ENCODE results near the gene ABCB11.

ABCB11 gene

DNA sequence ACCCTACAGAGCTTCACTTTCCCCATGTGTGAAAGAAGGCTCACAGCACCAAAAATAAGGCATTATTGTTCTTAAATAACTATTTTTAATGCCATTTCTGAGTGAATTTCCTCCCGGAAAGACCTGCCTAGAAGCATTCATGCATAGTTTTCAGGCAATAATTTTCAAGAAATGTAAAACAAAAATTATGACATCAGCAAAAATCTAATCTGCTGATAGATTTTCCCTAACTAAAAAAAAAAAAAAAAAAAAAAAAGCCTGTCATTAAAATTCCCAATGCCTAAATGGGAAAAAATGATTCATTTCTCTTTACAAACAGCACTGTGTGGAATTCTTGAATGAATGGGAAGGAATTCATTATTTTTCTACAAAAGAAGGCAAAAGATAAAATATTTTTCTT, 35.4 kb downstream of the ABCB11 start:
- no CpG with 5 or more reads among the region's 1 CpG for WGBS (ENCODE audit: insufficient coverage, insufficient read length)
- Histone ChIP-seq H3K27me3 (ENCODE audit: control insufficient read depth, insufficient read depth, low read length) (no peaks in the 10 kb centered on the region), H3K4me3 (ENCODE audit: low read length) (no peak overlapping the region), H3K36me3 (ENCODE audit: control insufficient read depth, insufficient read depth, low read length) (no peaks in the 10 kb centered on the region), H3K9me3 (ENCODE audit: control insufficient read depth, insufficient read depth, low read length) (no peaks in the 10 kb centered on the region), H3K4me1 (ENCODE audit: control insufficient read depth, insufficient read depth, low read length) (no peaks in the 10 kb centered on the region), H3K27ac (ENCODE audit: low read length) (no peak overlapping the region)
- no peak for DNase-seq (ENCODE audit: low read depth, low spot score)

GRCh38 chr2:168993538-168993937, 37.6 kb downstream of the ABCB11 start:
- no peak overlapping the region for H3K4me3 ChIP-seq (ENCODE audit: low read length)
- H3K36me3 ChIP-seq (ENCODE audit: control insufficient read depth, insufficient read depth, low read length) = no peaks in the 10 kb centered on the region
- no peaks in the 10 kb centered on the region for H3K27me3 ChIP-seq (ENCODE audit: control insufficient read depth, insufficient read depth, low read length)
- no peak for DNase-seq (ENCODE audit: low read depth, low spot score)
- no peaks in the 10 kb centered on the region for H3K4me1 ChIP-seq (ENCODE audit: control insufficient read depth, insufficient read depth, low read length)
- no peaks in the 10 kb centered on the region for H3K9me3 ChIP-seq (ENCODE audit: control insufficient read depth, insufficient read depth, low read length)
- no peak overlapping the region for H3K27ac ChIP-seq (ENCODE audit: low read length)
- no CpG with 5 or more reads among the region's 3 CpGs for WGBS (ENCODE audit: insufficient coverage, insufficient read length)

DNA sequence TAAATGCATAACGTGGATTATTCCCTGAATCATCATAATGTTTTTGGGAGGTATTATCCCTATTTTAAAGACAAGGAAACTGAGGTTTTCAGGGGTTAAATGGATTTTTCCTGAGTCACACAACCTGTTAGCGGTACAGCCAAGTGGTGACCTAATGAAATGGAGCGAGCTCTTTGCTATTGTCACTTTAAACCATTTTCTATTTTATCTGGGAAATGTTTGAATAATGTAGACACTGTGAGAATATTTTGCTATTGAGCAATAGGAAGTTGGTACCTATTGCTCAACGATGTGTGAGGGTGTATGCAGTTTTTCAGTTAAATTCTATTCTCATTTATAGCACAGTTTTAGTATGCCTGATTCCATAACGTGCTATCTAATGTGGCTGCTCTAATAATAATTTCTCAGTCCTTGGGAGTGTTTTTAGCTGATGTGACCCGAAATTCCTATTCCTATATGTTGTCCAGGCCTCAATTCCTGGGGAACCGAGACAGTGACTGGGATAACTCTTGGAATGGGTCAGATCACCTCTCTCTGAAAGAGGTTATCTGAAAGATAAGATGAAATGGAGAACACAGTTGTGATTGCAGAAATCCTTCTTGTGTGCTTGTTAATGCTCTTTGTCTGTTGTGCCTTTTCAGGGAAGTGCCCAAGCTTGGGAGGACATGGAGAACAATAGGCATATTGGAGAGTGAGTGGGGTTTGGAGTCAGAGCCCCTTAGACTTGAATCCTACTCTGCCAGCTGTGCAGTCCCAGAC, 38.4 kb downstream of the ABCB11 start:
- no peaks in the 10 kb centered on the region for H3K36me3 ChIP-seq (ENCODE audit: control insufficient read depth, insufficient read depth, low read length)
- H3K27me3 ChIP-seq (ENCODE audit: control insufficient read depth, insufficient read depth, low read length) = no peaks in the 10 kb centered on the region
- no peak overlapping the region for H3K27ac ChIP-seq (ENCODE audit: low read length)
- WGBS (ENCODE audit: insufficient coverage, insufficient read length) = no CpG with 5 or more reads among the region's 7 CpGs
- H3K4me1 ChIP-seq (ENCODE audit: control insufficient read depth, insufficient read depth, low read length) = no peaks in the 10 kb centered on the region
- H3K4me3 ChIP-seq (ENCODE audit: low read length) = no peak overlapping the region
- no peak for DNase-seq (ENCODE audit: low read depth, low spot score)
- no peaks in the 10 kb centered on the region for H3K9me3 ChIP-seq (ENCODE audit: control insufficient read depth, insufficient read depth, low read length)

GRCh38 chr2:168992026-168992425, 39.1 kb downstream of the ABCB11 start:
- no CpG with 5 or more reads among the region's 3 CpGs for WGBS (ENCODE audit: insufficient coverage, insufficient read length)
- no peak overlapping the region for H3K27ac ChIP-seq (ENCODE audit: low read length)
- H3K4me3 ChIP-seq (ENCODE audit: low read length) = no peak overlapping the region
- no peak for DNase-seq (ENCODE audit: low read depth, low spot score)
- no peaks in the 10 kb centered on the region for H3K9me3 ChIP-seq (ENCODE audit: control insufficient read depth, insufficient read depth, low read length)
- no peaks in the 10 kb centered on the region for H3K36me3 ChIP-seq (ENCODE audit: control insufficient read depth, insufficient read depth, low read length)
- no peaks in the 10 kb centered on the region for H3K4me1 ChIP-seq (ENCODE audit: control insufficient read depth, insufficient read depth, low read length)
- no peaks in the 10 kb centered on the region for H3K27me3 ChIP-seq (ENCODE audit: control insufficient read depth, insufficient read depth, low read length)

- WGBS (ENCODE audit: insufficient coverage, insufficient read length) = no CpG with 5 or more reads among the region's 1 CpG
- Histone ChIP-seq H3K27ac (ENCODE audit: low read length) (no peak overlapping the region), H3K27me3 (ENCODE audit: control insufficient read depth, insufficient read depth, low read length) (no peaks in the 10 kb centered on the region), H3K4me3 (ENCODE audit: low read length) (no peak overlapping the region), H3K9me3 (ENCODE audit: control insufficient read depth, insufficient read depth, low read length) (no peaks in the 10 kb centered on the region), H3K4me1 (ENCODE audit: control insufficient read depth, insufficient read depth, low read length) (no peaks in the 10 kb centered on the region), H3K36me3 (ENCODE audit: control insufficient read depth, insufficient read depth, low read length) (no peaks in the 10 kb centered on the region)
- no peak for DNase-seq (ENCODE audit: low read depth, low spot score)
Observed at GRCh38 chr2:168988755-168989154, 42.4 kb downstream of the ABCB11 start.

GRCh38 chr2:168986398-168986943, 44.7 kb downstream of the ABCB11 start:
- Histone ChIP-seq H3K4me3 (ENCODE audit: low read length) (no peak overlapping the region), H3K36me3 (ENCODE audit: control insufficient read depth, insufficient read depth, low read length) (no peaks in the 10 kb centered on the region), H3K27ac (ENCODE audit: low read length) (no peak overlapping the region), H3K27me3 (ENCODE audit: control insufficient read depth, insufficient read depth, low read length) (no peaks in the 10 kb centered on the region), H3K9me3 (ENCODE audit: control insufficient read depth, insufficient read depth, low read length) (no peaks in the 10 kb centered on the region), H3K4me1 (ENCODE audit: control insufficient read depth, insufficient read depth, low read length) (no peaks in the 10 kb centered on the region)
- WGBS (ENCODE audit: insufficient coverage, insufficient read length) = no CpG with 5 or more reads among the region's 2 CpGs
- DNase-seq (ENCODE audit: low read depth, low spot score) = no peak

DNA sequence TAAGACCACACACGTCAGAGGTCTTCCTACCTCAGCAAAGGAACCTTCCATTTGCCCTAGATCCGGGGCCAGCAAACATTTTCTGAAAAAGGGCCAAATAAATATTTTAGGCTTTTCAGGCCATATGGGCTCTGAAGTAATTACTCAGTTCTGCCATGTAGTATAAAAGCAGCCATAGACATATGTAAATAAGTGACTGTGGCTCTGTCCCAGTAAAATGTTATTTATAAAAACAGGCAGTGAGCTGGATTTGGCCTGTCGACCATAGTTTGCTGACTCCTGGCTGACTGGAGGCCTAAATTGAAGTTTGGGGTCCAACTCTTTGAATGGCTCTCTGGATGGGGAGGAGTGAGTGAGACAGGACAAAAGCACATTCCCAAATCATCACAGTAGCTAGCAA, 49.5 kb downstream of the ABCB11 start:
- no peak for DNase-seq (ENCODE audit: low read depth, low spot score)
- no peaks in the 10 kb centered on the region for H3K27me3 ChIP-seq (ENCODE audit: control insufficient read depth, insufficient read depth, low read length)
- no peaks in the 10 kb centered on the region for H3K9me3 ChIP-seq (ENCODE audit: control insufficient read depth, insufficient read depth, low read length)
- H3K36me3 ChIP-seq (ENCODE audit: control insufficient read depth, insufficient read depth, low read length) = no peaks in the 10 kb centered on the region
- H3K27ac ChIP-seq (ENCODE audit: low read length) = no peak overlapping the region
- no peaks in the 10 kb centered on the region for H3K4me1 ChIP-seq (ENCODE audit: control insufficient read depth, insufficient read depth, low read length)
- WGBS (ENCODE audit: insufficient coverage, insufficient read length) = no CpG with 5 or more reads among the region's 3 CpGs
- H3K4me3 ChIP-seq (ENCODE audit: low read length) = no peak overlapping the region

DNA sequence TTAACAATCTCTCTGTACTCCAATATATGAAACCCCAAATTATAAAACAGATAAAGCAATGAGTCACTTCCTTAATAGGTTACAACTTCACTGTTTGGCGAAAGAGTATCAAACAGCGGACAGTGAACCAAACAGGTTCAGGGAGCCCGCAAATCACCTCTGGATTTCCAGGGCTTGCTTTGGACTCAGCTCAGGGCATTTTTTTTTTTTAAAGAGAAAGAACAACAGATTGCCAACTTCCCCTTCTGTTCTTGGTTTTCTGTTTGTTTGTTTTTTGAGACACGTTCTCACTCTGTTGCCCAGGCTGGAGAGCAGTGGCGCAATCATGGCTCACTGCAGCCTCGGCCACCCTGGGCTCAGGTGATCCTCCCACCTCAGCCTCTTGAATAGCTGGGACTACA, 52.7 kb downstream of the ABCB11 start:
- Histone ChIP-seq H3K4me1 (ENCODE audit: control insufficient read depth, insufficient read depth, low read length) (no peaks in the 10 kb centered on the region), H3K27ac (ENCODE audit: low read length) (no peak overlapping the region), H3K36me3 (ENCODE audit: control insufficient read depth, insufficient read depth, low read length) (no peaks in the 10 kb centered on the region), H3K9me3 (ENCODE audit: control insufficient read depth, insufficient read depth, low read length) (no peaks in the 10 kb centered on the region), H3K27me3 (ENCODE audit: control insufficient read depth, insufficient read depth, low read length) (no peaks in the 10 kb centered on the region), H3K4me3 (ENCODE audit: low read length) (no peak overlapping the region)
- WGBS (ENCODE audit: insufficient coverage, insufficient read length) = no CpG with 5 or more reads among the region's 6 CpGs
- no peak for DNase-seq (ENCODE audit: low read depth, low spot score)

DNA sequence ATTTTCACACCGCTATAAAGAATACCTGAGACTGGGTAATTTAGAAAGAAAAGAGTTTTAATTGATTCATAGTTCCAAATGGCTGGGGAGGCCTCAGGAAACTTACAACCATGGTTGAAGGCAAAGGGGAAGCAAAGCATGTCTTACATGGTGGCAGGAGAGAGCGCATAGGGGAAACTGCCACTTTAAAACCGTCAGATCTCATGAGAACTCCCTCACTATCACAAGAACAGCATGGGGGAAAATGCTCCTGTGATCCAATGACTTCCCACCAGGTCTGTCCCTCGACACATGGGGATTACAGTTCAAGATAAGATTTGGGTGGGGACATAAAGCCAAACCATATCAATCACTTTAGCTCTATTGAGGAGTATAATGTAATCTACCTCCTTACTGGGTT, 53.5 kb downstream of the ABCB11 start:
- no CpG with 5 or more reads among the region's 4 CpGs for WGBS (ENCODE audit: insufficient coverage, insufficient read length)
- Histone ChIP-seq H3K4me1 (ENCODE audit: control insufficient read depth, insufficient read depth, low read length) (no peaks in the 10 kb centered on the region), H3K27ac (ENCODE audit: low read length) (no peak overlapping the region)

DNA sequence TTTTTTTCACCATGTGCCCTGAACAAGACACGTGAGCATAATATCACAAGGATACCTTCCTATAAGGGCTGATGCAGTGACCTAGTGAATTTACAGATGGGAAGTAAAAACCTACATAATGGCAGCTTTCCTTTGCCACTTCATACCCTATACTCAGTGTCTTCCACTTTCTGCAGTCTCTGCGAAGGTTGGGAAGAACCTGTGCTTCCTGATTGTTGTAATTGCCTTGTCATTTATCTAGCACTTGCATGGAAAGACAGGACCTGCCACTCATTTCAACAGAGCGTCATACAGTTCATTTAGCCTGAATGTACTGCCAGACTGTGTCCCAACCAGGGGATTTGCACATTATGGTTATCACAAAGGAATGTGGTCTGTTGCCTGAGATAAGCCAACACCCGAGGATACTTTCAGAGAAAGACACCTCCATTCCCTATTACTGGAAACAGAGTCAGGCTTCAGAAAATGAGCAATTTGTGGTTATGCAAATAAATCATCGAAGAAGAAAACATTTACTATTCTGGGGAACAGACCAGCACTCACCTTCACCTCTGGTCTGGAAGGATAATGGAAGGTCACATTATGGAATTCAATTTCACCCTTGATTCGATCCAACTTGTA, 55.0 kb downstream of the ABCB11 start:
- Histone ChIP-seq H3K4me3 (ENCODE audit: low read length) (no peak overlapping the region), H3K4me1 (ENCODE audit: control insufficient read depth, insufficient read depth, low read length) (no peaks in the 10 kb centered on the region), H3K27me3 (ENCODE audit: control insufficient read depth, insufficient read depth, low read length) (no peaks in the 10 kb centered on the region), H3K9me3 (ENCODE audit: control insufficient read depth, insufficient read depth, low read length) (no peaks in the 10 kb centered on the region), H3K36me3 (ENCODE audit: control insufficient read depth, insufficient read depth, low read length) (no peaks in the 10 kb centered on the region), H3K27ac (ENCODE audit: low read length) (no peak overlapping the region)
- WGBS (ENCODE audit: insufficient coverage, insufficient read length) = no CpG with 5 or more reads among the region's 6 CpGs
- DNase-seq (ENCODE audit: low read depth, low spot score) = no peak

More for the DNA sequence above, 53.5 kb downstream of the ABCB11 start:
- Histone ChIP-seq H3K36me3 (ENCODE audit: control insufficient read depth, insufficient read depth, low read length) (no peaks in the 10 kb centered on the region), H3K9me3 (ENCODE audit: control insufficient read depth, insufficient read depth, low read length) (no peaks in the 10 kb centered on the region), H3K4me3 (ENCODE audit: low read length) (no peak overlapping the region), H3K27me3 (ENCODE audit: control insufficient read depth, insufficient read depth, low read length) (no peaks in the 10 kb centered on the region)
- DNase-seq (ENCODE audit: low read depth, low spot score) = no peak
